Ovary (tissue), 9 donors: ENCODE measurements around the gene KMT2E. TPM values are rescaled to one million over a fixed set of nuclear protein-coding genes. Genes with fewer than 3 reads are reported as not detected.

Experiments
- DNase-seq, 5 donors: peaks; one replicate each; pipeline ENCODE4 v3.0.0-alpha.2; 2019 to 2020
- H3K27ac ChIP-seq, 2 donors: fragments of 200-600 bp; one replicate each; pipeline versions ENCODE4 v1.5.1 to v1.8.0; 2019 to 2022
- H3K27me3 ChIP-seq: fragments of 200-600 bp; one replicate; pipeline ENCODE4 v1.8.0; 2022
- H3K36me3 ChIP-seq: fragments of 200-600 bp; sonication (generic); one replicate; pipeline ENCODE4 v1.5.1; 2019
- H3K4me1 ChIP-seq: one replicate; pipeline ENCODE4 v1.8.1; 2013; ENCODE audit warnings: mild to moderate bottlenecking, moderate library complexity; ENCODE audit not compliant: insufficient read depth
- H3K4me3 ChIP-seq: fragments of 200-600 bp; sonication (generic); one replicate; pipeline ENCODE4 v1.5.1; 2017
- H3K9me3 ChIP-seq, 2 donors: fragments of 200-600 bp in 1 of 2; sonication (generic) in 1 of 2; one replicate each; pipeline versions ENCODE4 v1.5.1 to v1.8.1; 2013 to 2019; ENCODE audit warnings: mild to moderate bottlenecking in 1 of 2, moderate library complexity in 1 of 2
- EP300 ChIP-seq: sonication (generic); formaldehyde crosslinking; IDR thresholded peaks from one replicate; pipeline ENCODE4 v1.6.1; 2017; ENCODE audit warnings: antibody characterized with exemption
- POLR2A ChIP-seq: fragments of 450-650 bp; IDR thresholded peaks from one replicate; pipeline ENCODE4 v1.6.1; 2017; ENCODE audit warnings: antibody characterized with exemption, mild to moderate bottlenecking, moderate library complexity
- WGBS, 3 donors: extraction: QIAGEN DNeasy Blood & Tissue Kit in 1 of 3; methylation state at CpG; one replicate each; pipeline versions ENCODE4 v1.1.5 to v1.1.7; 2013 to 2017; 5-methylcytosine and 5-hydroxymethylcytosine counted together
- intact Hi-C, 4 donors: fragments of 100-400 bp; cut with DNase I; formaldehyde crosslinking; loops; one replicate each; pipeline versions ENCODE4 v1.11.0 to v1.15.1; 2022 to 2023
- polyA plus RNA-seq, 2 donors: library from polyadenylated mRNA; stranded (reverse); fragments of 200-250 nt in 1 of 2; fragments of 350-450 nt in 1 of 2; fragmentation: Illumina TruSeq in 1 of 2; extraction: RNeasy Lipid Tissue Mini Kit (QIAGEN cat#74804) in 1 of 2; gene quantifications; one replicate each; pipeline ENCODE4 v1.2.3, GENCODE V29; 2013 to 2014
- total RNA-seq, 7 donors: library from RNA; depleted of rRNA in 2 of 7; stranded (reverse); fragments of >200 nt in 2 of 7; fragmentation: NEBNext Ultra II Directional in 3 of 7; extraction: Animal tissue kit (Norgen Biotek cat#: 25700) in 3 of 7; gene quantifications; one replicate each; pipeline versions ENCODE4 v1.1.0 to v1.2.4, GENCODE V29; 2016 to 2023
- TF ChIP-seq, protein P1 (sequence below), 3 donors: fragments of 450-650 bp in 2 of 3; fragments of 200-600 bp in 1 of 3; IDR thresholded peaks; one replicate each; pipeline versions ENCODE4 v1.5.1 to v1.8.0; 2016 to 2022; ENCODE audit warnings: antibody characterized with exemption in 3 of 3, mild to moderate bottlenecking in 1 of 3
- donor health status: DM: no; HTN: no; CAD: no; lungs with moderate emphysema.
- donor health status: DM: no; HTN: no; CAD: no.
- donor health status: Bipolar disorder and iron deficiency.
- donor health status: DM: yes; HTN: yes; CAD: no.
- donor health status: DM: no; HTN: no; CAD: no.
- donor health status: DM: yes; HTN: yes; CAD: no.

Gene KMT2E
- total and polyA plus RNA-seq, 9 donors = 35.2 to 152 (median 113) TPM

DNA sequence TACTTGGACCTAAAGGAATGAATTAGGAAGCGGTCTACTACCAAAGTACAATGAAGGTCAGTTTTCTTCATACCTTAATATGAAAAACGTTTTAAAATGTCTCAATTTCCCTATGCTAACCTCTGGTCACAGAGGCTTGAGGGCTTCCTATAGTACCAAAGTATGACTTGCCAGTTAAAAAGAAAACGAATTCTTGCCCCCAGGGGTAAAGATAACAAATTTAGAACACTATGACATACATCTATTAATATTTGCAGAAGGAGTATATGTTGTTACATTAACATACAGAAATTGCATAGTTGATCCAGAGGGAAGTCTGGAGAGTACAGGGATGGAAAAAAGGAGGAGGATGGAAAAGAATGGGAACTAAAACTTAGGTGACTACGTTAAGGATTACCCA lies 13.8 kb upstream of the KMT2E start:
- WGBS, 3 donors = 47 to 54% (median 53%) methylated on average over 4 of the region's 4 CpGs
- no peak for TF ChIP-seq POLR2A
- no peak for TF ChIP-seq EP300
- TF ChIP-seq, protein P1, sequence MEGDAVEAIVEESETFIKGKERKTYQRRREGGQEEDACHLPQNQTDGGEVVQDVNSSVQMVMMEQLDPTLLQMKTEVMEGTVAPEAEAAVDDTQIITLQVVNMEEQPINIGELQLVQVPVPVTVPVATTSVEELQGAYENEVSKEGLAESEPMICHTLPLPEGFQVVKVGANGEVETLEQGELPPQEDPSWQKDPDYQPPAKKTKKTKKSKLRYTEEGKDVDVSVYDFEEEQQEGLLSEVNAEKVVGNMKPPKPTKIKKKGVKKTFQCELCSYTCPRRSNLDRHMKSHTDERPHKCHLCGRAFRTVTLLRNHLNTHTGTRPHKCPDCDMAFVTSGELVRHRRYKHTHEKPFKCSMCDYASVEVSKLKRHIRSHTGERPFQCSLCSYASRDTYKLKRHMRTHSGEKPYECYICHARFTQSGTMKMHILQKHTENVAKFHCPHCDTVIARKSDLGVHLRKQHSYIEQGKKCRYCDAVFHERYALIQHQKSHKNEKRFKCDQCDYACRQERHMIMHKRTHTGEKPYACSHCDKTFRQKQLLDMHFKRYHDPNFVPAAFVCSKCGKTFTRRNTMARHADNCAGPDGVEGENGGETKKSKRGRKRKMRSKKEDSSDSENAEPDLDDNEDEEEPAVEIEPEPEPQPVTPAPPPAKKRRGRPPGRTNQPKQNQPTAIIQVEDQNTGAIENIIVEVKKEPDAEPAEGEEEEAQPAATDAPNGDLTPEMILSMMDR (IDR thresholded peaks at IDR 0.05) = no peak
- no peak overlapping the region for H3K4me3 ChIP-seq
- H3K4me1 ChIP-seq = peaks cover 22% of the 10 kb centered on the region
- no peaks in the 10 kb centered on the region for H3K9me3 ChIP-seq
- no peak overlapping the region for H3K27ac ChIP-seq
- H3K36me3 ChIP-seq = no peaks in the 10 kb centered on the region
- H3K27me3 ChIP-seq = no peaks in the 10 kb centered on the region
- DNase-seq = no peak
- intact Hi-C loops = no loop called here

DNA sequence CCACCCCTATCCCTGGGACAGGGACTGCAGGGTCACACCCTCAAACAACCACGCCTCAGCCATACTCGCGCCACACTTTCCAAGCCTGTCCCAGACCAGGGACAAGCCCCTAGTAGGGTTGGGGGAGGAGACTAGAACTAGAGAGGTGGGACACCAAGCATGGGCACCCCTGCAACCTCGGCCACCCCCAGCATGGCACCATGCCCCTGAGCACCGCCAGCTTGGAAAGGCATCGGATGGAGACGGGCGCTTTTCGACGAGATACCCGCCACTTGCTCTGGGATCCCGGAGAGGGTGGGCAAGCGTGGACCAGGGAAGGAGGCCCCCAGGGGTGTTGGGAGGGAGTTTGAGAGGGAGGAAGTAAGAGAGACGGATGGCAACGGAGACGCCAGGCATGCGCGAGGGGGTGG lies 13.1 kb upstream of the KMT2E start:
- Histone ChIP-seq H3K27me3 (no peaks in the 10 kb centered on the region), H3K27ac (no peak overlapping the region), H3K36me3 (no peaks in the 10 kb centered on the region), H3K4me3 (no peak overlapping the region), H3K9me3 (no peaks in the 10 kb centered on the region), H3K4me1 (peaks cover 26% of the 10 kb centered on the region)
- DNase-seq = no peak
- TF ChIP-seq, protein P1 (IDR thresholded peaks at IDR 0.05) = no peak
- TF ChIP-seq EP300 (no peak), POLR2A (no peak)
- intact Hi-C loops = no loop called here
- WGBS, 3 donors = 91 to 95% (median 92%) methylated on average over 18 of the region's 18 CpGs

DNA sequence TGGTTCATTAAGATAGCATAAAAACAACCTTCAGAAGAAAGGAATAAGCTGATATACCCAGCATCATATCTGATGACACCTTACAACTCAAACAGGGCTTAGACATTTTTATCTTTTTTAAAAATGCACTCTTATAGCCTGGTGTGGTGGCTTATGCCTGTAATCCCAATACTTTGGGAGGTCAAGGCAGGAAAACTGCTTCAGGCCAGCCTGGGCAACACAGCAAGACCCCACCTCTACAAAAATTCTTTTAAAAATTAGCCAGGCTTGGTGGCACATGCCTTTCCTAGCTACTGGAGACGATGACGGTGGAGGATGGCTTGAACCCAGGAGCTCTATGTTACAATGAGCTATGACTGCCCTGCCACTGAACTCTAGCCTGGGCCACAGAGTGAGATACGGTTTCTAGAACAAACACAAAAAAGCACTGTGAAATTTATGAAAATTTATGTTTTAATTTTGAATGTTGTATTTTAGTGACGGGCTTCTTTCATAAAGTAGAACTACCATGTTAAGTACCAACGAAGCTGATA lies 12.3 kb upstream of the KMT2E start:
- WGBS, 3 donors = 83 to 87% (median 86%) methylated on average over 5 of the region's 5 CpGs
- TF ChIP-seq POLR2A = no peak
- TF ChIP-seq, protein P1 (IDR thresholded peaks at IDR 0.05) = no peak
- no peak for TF ChIP-seq EP300
- H3K9me3 ChIP-seq = no peaks in the 10 kb centered on the region
- H3K27me3 ChIP-seq = no peaks in the 10 kb centered on the region
- H3K36me3 ChIP-seq = no peaks in the 10 kb centered on the region
- DNase-seq = no peak
- H3K27ac ChIP-seq = no peak overlapping the region
- H3K4me3 ChIP-seq = no peak overlapping the region
- H3K4me1 ChIP-seq = peaks cover 28% of the 10 kb centered on the region
- intact Hi-C loops = no loop called here

DNA sequence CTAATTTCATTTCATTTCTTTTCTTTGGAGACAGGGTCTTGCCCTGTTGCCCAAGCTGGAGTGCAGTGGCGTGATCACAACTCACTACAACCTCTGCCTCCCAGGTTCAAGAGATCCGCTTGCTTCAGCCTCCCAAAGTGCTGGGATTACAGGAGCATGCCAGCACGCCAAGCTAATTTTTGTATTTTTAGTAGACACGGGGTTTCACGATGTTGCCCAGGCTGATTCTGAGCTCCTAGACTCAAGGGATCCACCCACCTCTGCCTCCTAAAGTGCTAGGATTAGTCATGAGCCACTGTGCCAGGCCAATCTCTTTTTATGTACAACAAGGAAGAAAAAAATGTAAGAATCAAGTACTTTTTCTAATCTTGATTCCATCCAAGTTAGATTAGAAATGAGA lies 10.7 kb upstream of the KMT2E start:
- 14 to 23% (median 19%) methylated on average over 5 of the region's 5 CpGs for WGBS, 3 donors
- Histone ChIP-seq H3K27ac (no peak overlapping the region), H3K27me3 (no peaks in the 10 kb centered on the region), H3K9me3 (no peaks in the 10 kb centered on the region), H3K36me3 (no peaks in the 10 kb centered on the region), H3K4me3 (peak overlapping the region; percentile 24), H3K4me1 (peaks cover 28% of the 10 kb centered on the region)
- TF ChIP-seq, protein P1 (IDR thresholded peaks at IDR 0.05) = no peak
- TF ChIP-seq EP300 (no peak), POLR2A (no peak)
- DNase-seq = peak in 1 of 5 donors; percentile 37
- intact Hi-C loops = no loop called here
